ENCODE data around the gene RTP2. TPM values are rescaled to one million over a fixed set of nuclear protein-coding genes. Genes with fewer than 3 reads are reported as not detected.

The RTP2 gene
- total RNA-seq (2014; rRNA removed; shearing (Covaris generic)) = not detected in 2 replicates

- peak; percentile 89 for DNase-seq (ENCODE audit: low read depth)
Observed at GRCh38 chr3:187702507-187703033, at the start of gene RTP2. Gene RTP2, minus strand, starts transcription at chr3:187702557. Its CDS starts 429 bp downstream, at chr3:187702128.

DNA sequence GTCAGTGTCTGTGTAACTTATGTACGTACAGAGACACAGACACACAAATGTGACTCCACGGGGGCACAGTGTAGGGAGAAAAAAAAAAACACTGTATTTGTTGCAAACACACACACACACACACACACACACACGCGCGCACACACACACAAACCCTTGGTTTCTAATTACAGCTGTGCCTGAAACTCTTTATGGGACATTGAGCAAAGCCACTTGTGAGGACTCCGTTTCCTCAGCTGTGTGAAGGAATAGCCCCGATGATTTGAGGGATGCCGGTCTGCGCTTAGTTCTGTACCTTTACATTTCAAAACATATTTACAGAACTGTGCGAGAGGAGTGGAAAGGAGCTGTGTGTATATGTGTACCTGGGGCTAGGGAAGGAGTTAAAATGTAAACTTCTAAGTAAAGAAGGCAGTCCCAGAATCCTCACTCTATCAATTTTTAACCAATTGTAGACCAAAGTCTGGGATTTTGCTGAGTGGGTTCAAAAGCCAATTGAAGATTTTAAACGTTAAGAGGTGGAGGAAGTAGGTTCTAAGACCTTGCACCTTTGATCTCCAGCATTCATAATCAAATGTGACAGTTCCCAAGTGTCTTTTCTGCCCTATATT is 48.3 kb upstream of the RTP2 start:
- no peak for DNase-seq (ENCODE audit: low read depth)

DNA sequence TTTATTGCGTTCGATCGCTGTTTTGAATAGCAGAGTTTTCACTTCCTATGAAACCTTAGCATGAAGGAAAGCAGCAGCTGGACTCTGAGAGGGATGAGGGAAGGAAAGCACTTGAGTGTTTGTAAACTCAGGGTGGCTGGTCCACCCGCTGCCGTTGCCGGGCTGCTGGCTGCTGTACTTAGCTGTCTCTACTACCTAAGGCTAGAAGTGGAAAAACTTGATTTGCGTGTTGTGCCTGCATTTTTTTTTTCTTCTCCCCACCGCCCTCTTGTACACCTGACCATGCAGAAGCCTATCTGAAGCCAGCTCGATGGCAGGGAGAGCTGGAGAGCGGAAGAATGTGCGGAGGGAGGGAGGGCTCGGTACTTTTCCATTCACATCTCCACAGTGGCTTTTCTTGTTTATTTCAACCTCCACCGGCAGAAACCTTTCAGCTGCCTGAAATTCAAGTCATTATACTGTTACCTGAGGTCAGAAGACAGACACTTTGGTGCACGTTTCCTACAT is 47.7 kb upstream of the RTP2 start:
- no peak for DNase-seq (ENCODE audit: low read depth)

GRCh38 chr3:187748050-187748481 is 45.7 kb upstream of the RTP2 start:
- DNase-seq (ENCODE audit: low read depth) = peak; percentile 89

DNA sequence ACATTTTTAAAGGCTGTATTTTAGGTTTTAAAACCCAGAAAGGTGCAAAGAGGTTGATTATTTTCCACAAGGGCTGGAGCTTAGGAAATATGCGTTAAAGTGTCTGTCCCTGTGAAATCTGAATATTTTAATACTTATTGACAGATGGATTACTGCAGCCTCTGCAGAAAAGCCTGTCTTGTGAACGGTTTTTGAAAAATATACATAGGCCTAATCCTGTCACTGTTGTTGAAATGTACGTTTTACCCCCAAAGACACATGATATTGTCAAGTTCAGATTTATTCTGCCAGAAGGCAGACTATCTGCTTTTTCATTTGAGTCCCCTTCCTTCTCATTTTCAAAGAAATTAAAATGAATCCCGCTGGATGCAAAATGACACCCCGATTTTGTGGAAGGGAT is 45.1 kb upstream of the RTP2 start:
- no peak for DNase-seq (ENCODE audit: low read depth)

- DNase-seq (ENCODE audit: low read depth) = peak; percentile 51
Observed at GRCh38 chr3:187746442-187747281, 44.3 kb upstream of the RTP2 start.

- DNase-seq (ENCODE audit: low read depth) = peak; percentile 15
Observed at GRCh38 chr3:187746059-187746441, 43.7 kb upstream of the RTP2 start.

DNA sequence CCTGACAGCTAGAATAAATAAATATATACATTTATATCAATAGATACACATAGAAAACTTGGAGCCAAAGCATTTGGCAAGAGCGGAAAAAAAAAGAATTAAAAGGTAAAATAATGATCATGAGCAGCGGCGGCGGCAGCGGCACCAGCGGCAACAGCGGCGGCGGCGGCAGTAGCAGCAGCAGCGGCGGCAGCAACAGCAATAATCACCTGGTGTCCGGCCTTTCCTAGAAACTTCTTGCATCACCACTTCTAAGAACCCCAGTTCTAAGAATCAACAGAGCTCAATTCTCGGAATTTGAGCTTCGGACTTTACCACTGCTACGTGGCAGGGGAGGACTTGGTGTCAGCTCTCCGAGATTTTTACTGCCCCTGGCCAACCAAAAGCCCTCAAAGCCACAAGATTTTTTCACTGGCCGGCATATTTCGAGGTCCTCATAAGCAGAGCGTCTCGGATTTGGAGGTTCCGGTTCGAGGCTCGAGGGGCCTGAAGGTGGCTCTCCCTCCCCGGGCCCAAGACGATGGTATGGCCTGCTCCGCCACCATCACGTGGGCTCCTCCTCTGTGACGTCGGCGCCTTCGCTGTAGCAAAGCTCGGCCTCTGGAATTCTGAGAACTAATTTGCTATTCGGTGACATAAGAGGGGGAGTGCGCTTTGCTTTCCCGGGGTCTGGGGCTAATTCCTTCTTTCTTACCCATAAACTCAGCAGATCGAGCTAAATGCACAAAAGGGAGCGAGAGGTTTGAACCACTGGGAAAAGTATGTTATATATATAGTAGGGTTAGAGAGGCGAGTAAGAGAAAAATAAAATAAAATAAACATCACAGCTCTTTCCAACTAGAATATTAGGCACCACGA is 43.1 kb upstream of the RTP2 start, which contains the start of gene BCL6:
Gene BCL6 (minus strand): TSS at position 268 of the 858 bp plus-strand sequence. CDS start 11,775 bp downstream, outside the sequence.
- peak; percentile 99 for DNase-seq (ENCODE audit: low read depth)

DNA sequence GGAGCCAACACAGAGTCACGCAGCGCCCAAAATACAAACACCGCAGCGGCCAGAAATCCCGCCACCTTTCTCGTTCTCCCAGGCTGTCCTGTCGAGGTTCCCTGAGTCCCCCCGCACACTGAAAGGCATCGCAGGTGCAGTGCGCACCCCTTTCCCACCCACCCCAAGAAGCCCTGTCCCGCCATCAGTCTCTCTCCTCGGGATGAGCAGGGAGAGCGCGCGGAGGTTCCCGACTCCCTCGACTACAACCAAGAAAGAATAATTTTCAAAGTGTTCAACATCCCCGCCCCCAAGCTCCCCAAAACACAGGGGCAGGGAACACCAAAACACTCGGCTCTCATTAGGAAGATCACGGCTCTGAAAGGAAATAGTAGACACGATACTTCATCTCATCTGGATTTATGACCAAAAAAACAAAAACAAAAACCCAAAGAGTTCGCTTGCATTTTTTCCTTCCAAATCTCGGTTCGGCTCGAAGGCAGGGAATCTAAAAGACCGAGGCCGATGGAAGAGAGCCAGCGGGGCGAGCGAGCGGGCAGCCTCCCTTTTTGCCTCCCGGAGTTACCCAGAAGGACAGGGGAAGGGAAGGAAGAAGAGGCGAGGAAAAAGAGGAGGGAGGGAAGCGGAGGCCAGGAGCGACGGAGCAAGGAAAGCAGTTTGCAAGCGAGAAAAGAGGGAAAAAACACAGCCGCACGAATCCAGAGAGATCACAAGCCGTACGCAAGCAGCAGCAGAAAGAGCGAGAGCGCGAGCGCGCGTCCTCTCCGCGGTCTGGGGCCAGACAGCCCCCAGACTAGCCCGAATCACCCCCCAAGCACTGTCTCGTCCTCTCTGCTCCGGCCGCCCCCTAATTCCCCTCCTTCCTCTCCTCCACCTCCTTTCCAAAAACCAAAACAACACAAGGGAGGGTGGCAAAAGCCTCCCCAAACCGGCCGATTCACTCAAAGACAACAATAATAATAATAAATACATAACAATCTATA is 42.1 kb upstream of the RTP2 start:
- peak; percentile 69 for DNase-seq (ENCODE audit: low read depth)

GRCh38 chr3:187743195-187744141 is 41.1 kb upstream of the RTP2 start:
- DNase-seq (ENCODE audit: low read depth) = peak; percentile 62

GRCh38 chr3:187742351-187743171 is 40.2 kb upstream of the RTP2 start:
- DNase-seq (ENCODE audit: low read depth) = peak; percentile 78

GRCh38 chr3:187741403-187742350 is 39.3 kb upstream of the RTP2 start:
- DNase-seq (ENCODE audit: low read depth) = peak; percentile 85

DNA sequence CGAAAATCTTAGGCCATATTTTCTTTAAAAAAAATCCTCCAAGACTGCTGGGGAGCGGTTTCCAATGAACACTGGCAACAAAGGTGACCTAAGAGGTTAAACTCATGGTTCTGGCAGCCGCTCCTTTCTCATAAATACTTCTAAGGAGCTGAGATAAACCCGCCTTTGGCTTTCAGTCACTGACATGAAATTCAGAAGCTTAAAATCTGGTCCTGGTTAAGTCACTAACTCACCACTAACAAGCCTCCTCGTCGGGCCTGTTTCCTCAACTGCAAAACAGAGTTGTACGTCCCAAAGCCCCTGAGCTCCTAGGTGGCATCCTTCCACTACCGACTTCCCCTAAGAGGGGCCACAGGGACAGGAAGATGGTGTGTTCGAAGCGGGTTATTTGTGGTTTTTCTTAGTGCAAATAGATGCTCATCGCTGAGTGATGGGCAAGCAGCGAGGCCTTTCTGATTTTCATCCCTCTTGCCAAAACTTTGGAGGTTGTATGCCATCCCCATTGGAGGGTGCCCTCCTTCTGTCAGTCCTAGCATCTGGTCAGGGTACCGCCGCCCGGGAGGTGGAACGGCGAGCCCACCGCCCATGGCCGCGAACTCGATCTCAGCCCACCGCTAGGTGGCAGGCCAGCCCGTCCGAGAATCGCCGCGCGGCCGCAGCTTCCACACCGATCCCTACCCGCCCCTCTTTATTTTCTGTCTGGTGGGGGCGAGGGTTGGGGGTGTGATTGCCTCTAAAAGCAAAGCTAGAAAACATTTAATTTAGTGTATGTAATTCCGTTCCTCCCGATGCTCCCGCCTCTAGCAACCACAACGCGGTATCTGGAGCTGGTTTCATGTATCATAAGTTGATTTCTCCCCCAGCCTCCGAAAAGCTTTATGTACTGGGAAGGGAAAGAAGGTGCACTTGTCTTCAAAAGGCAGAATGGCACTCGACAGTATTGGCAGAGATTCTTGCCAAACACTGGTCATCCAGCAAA is 38.4 kb upstream of the RTP2 start:
- peak; percentile 85 for DNase-seq (ENCODE audit: low read depth)

DNA sequence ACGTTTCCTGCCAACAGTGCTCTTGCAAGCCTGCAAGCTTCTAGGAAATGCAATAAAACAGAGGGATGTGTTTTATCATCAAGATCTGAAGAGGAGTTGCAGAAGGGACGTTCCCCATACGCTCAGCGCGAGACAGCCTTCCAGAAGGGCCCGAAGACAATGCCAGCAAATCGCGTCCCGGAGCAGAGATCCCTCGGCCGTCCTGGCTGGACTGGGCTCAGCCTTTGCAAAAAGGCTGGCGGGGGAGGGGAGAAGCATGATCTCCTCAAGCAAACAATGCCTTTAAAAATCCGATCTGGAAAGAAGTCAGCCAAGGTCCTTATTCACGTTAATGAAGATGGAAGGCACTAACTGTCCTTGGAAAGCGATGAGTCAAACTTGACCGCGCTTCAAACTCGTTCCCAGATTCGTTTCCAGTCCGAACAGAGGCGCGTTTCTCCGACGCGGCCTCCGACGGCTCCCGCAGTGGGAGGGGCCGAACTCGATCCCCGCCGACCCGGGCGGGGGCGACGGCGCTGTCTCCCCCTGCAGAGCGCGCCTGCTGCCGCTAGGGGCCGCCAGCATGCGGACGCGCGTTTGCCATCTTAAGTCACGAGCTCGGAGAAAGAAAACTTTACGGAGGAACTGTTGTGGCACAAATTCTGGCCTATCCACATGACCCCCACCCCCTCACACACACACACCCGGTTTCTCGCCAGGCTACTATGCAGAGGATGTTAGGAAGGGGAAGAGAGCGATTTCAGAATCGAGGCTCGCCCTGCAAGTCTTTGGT is 37.4 kb upstream of the RTP2 start:
- peak; percentile 93 for DNase-seq (ENCODE audit: low read depth)

GRCh38 chr3:187739094-187739560 is 36.8 kb upstream of the RTP2 start:
- no peak for DNase-seq (ENCODE audit: low read depth)

All from M059J (cell line).